Testis (tissue), 2 donors: ENCODE measurements around the gene NBPF26.
"Not testable (repeated sequence)": the region's sequence is repeated elsewhere in the genome, so short reads cannot be mapped to it uniquely, and the experiment has no call there.

Experiments used
- CTCF ChIP-seq, 3 experiments: fragments of 450-650 bp in 2 of 3; fragments of 200-600 bp in 1 of 3; sonication (generic) in 1 of 3; IDR thresholded peaks; one replicate each; pipeline ENCODE4 v1.5.1; 2016 to 2019; ENCODE audit warnings: antibody characterized with exemption in 3 of 3, mild to moderate bottlenecking in 2 of 3, moderate library complexity in 1 of 3
- POLR2A ChIP-seq: fragments of 450-650 bp; IDR thresholded peaks from one replicate; pipeline ENCODE4 v1.6.1; 2017; ENCODE audit warnings: antibody characterized with exemption, mild to moderate bottlenecking, moderate library complexity

- not testable (repeated sequence) for TF ChIP-seq CTCF (IDR thresholded peaks at IDR 0.05); POLR2A
Observed at GRCh38 chr1:120844186-120844944, 120.6 kb downstream of the NBPF26 start.
